Daoy (cell line): ENCODE measurements around the gene KLF9. TPM values are rescaled to one million over a fixed set of nuclear protein-coding genes. Genes with fewer than 3 reads are reported as not detected.

Experiments
- DNase-seq: peaks from one replicate; pipeline ENCODE4 v3.0.0-alpha.2; 2015; ENCODE audit warnings: low read depth
- total RNA-seq: library from RNA; depleted of rRNA; stranded (reverse); fragments of >200 nt; shearing (Covaris generic); gene quantifications from 2 replicates; pipeline ENCODE4 v1.2.3, GENCODE V29; 2014; rRNA removed

The KLF9 gene
- 9.4 and 10.6 TPM in 2 replicates for total RNA-seq

GRCh38 chr9:70413799-70414775 is at the start of gene KLF9:
Gene KLF9 (minus strand): TSS chr9:70414657. CDS start chr9:70413363, 1,294 bp downstream.
- DNase-seq: peak; percentile 98

- DNase-seq: no peak
Observed at GRCh38 chr9:70463877-70464276, 49.4 kb upstream of the KLF9 start.

- no peak for DNase-seq
Observed at GRCh38 chr9:70462300-70462699, 47.8 kb upstream of the KLF9 start.

- no peak for DNase-seq
Observed at GRCh38 chr9:70457235-70457634, 42.8 kb upstream of the KLF9 start.

- DNase-seq: no peak
Observed at GRCh38 chr9:70455993-70456704, 41.7 kb upstream of the KLF9 start.

- DNase-seq: no peak
Observed at GRCh38 chr9:70452365-70452764, 37.9 kb upstream of the KLF9 start.

- DNase-seq: no peak
Observed at GRCh38 chr9:70451765-70452164, 37.3 kb upstream of the KLF9 start.

- no peak for DNase-seq
Observed at GRCh38 chr9:70450738-70451137, 36.3 kb upstream of the KLF9 start.

GRCh38 chr9:70449461-70449860 is 35.0 kb upstream of the KLF9 start:
- no peak for DNase-seq

GRCh38 chr9:70448919-70449318 is 34.5 kb upstream of the KLF9 start:
- no peak for DNase-seq

- no peak for DNase-seq
Observed at GRCh38 chr9:70444904-70445303, 30.4 kb upstream of the KLF9 start.

GRCh38 chr9:70442328-70442848 is 27.9 kb upstream of the KLF9 start:
- no peak for DNase-seq

GRCh38 chr9:70441622-70442021 is 27.2 kb upstream of the KLF9 start:
- DNase-seq: no peak

GRCh38 chr9:70439991-70440706 is 25.7 kb upstream of the KLF9 start:
- DNase-seq: no peak

- peak; percentile 73 for DNase-seq
Observed at GRCh38 chr9:70438341-70438928, 24.0 kb upstream of the KLF9 start.

- DNase-seq: peak; percentile 40
Observed at GRCh38 chr9:70435948-70436347, 21.5 kb upstream of the KLF9 start.

GRCh38 chr9:70429899-70430298 is 15.4 kb upstream of the KLF9 start:
- no peak for DNase-seq

- no peak for DNase-seq
Observed at GRCh38 chr9:70428781-70429180, 14.3 kb upstream of the KLF9 start.

GRCh38 chr9:70427161-70427945 is 12.9 kb upstream of the KLF9 start:
- no peak for DNase-seq

GRCh38 chr9:70425192-70425591 is 10.7 kb upstream of the KLF9 start:
- no peak for DNase-seq
